Fibroblast of mammary gland (primary cell): ENCODE measurements around the gene ZNF516.

ENCODE experiments used
- DNase-seq: peaks from one replicate; pipeline ENCODE4 v3.0.0-alpha.2; 2010; ENCODE audit warnings: low read depth
- H3K4me3 ChIP-seq: 2 replicates; pipeline ENCODE4 v1.5.1; 2011; ENCODE audit warnings: low read depth, mild to moderate bottlenecking, low read length, moderate library complexity; ENCODE audit not compliant: control insufficient read depth
- TF ChIP-seq, protein P1 (sequence below): conservative IDR thresholded peaks from 2 replicates; pipeline ENCODE4 v1.5.1; 2011; ENCODE audit warnings: low read depth, low read length, inconsistent platforms; ENCODE audit not compliant: control insufficient read depth, insufficient read depth

ZNF516 gene

DNA sequence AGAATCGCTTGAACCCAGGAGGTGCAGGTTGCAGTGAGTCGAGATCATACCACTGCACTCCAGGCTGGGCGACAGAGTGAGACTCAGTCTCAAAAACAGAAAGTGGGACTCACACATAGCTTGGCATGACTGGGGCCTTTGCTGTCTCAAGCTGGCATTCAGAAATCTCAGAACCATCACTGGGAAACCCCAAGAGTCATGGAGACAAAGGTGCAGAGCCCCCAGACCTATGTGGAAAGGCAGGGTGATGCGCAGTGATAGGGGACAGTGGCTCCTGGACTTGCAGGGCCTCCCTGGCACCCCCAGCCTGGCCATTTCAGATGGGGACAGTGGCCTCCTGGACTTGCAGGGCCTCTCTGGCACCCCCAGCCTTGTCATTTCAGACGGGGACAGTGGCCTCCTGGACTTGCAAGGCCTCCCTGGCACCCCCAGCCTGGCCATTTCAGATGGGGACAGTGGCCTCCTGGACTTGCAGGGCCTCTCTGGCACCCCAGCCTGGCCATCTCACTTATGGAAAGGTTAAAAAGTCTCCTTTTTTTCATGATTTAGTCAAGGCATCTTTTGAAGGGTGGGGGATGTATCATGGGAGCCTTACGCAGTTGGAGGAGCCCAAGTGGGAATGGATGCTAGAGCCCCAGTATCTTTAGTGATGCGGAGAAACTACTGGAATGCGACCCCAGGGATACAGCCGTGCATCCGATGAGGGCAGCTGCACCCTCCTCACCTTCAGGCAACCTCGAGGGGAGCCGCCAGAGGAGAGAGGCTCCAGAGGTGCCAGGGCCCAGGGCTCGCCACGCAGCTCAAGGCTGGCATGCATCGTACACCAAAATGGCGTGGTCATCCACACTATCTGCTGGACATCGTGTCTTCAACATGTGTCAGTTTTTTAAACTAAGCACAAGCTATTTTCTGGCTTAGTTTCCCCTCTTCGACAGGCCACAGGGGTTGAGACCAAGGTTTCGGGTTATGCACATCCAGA lies 30.5 kb downstream of the ZNF516 start:
- DNase-seq, result no peak
- H3K4me3 ChIP-seq, result no peak overlapping the region
- TF ChIP-seq, protein P1, sequence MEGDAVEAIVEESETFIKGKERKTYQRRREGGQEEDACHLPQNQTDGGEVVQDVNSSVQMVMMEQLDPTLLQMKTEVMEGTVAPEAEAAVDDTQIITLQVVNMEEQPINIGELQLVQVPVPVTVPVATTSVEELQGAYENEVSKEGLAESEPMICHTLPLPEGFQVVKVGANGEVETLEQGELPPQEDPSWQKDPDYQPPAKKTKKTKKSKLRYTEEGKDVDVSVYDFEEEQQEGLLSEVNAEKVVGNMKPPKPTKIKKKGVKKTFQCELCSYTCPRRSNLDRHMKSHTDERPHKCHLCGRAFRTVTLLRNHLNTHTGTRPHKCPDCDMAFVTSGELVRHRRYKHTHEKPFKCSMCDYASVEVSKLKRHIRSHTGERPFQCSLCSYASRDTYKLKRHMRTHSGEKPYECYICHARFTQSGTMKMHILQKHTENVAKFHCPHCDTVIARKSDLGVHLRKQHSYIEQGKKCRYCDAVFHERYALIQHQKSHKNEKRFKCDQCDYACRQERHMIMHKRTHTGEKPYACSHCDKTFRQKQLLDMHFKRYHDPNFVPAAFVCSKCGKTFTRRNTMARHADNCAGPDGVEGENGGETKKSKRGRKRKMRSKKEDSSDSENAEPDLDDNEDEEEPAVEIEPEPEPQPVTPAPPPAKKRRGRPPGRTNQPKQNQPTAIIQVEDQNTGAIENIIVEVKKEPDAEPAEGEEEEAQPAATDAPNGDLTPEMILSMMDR, result no peak

- no peak for DNase-seq
- no peak overlapping the region for H3K4me3 ChIP-seq
- TF ChIP-seq, protein P1, result no peak
Observed at GRCh38 chr18:76463872-76464271, 31.2 kb downstream of the ZNF516 start.

DNA sequence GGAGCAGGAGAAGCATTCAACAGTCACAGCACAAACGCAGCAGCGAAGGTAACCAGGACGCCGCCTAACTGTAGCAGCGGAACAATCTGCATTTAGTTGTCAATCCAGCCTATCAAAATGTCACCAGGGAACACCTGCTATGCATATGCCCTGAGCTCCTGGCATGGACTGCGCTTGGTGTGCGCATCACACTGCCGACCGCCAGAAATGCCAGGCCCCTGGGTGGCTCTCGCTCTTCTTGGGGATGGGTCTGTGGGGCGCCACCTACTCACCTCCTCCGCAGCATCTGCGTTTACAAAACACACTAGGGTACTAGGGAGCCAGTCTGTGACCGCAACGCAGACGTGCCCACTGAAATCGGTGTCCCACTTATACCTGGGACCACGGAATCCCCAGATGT lies 31.7 kb downstream of the ZNF516 start:
- DNase-seq, result no peak
- TF ChIP-seq, protein P1, result no peak
- no peak overlapping the region for H3K4me3 ChIP-seq

DNA sequence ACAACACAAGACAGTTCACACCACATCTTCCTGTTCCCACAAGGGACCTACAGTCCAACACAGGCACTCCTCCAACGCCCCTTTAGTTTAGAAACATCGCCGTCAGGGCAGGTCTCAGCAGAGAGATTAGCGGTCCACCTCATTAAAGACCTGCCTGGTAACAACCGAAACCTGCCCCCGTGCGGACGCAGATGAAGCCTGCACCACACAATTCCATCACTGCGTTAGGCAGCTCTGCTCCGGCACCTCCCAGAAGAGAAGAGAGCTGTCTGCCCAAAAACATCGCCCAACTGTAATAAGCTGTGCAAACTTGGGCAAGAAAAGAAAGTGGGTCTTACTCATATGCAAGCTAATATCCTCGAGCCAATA lies 32.7 kb downstream of the ZNF516 start:
- TF ChIP-seq, protein P1, result no peak
- H3K4me3 ChIP-seq, result no peak overlapping the region
- peak; percentile 30 for DNase-seq

DNA sequence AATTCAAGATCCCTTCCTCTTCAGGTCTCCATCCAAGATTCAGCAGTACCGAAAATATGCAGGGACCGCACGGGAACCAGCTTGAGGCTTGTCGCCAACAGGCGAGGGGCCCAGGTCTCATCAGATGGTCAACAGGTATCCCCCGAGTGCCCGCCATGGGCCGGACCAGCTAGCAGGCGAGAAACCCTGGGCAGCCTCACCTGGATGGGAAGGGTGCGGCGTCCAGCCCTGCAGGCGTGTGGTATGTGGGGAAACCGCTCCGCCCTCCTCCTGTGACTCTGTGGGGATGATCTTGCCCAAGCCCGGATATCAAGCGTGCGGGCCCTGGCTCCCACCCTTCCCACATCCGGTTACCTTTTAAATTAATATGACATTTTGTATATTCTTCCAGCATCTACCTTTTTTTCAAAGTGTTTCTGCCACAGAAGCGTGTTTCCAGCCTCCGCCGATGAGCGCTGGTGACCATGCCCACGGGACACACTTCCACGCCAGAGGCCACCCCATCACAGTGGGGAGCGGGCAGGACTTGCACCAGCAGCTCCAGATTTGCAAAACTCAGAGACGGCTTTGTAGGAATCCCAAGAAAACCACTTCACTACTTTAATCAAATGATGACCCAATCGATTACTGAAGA lies 33.2 kb downstream of the ZNF516 start:
- no peak for DNase-seq
- H3K4me3 ChIP-seq, result no peak overlapping the region
- TF ChIP-seq, protein P1, result no peak

- no peak overlapping the region for H3K4me3 ChIP-seq
- DNase-seq, result no peak
- TF ChIP-seq, protein P1, result no peak
Observed at GRCh38 chr18:76461148-76461547, 33.9 kb downstream of the ZNF516 start.
